Right hindlimb (tissue), 1 donor: ENCODE measurements around the gene MAP6.
A peak's percentile ranks its signal among the peaks of the same experiment; 100 is the strongest.

Source experiments
- DNase-seq: peaks from one replicate; pipeline ENCODE4 v3.0.0-alpha.2; 2018

MAP6 gene

GRCh38 chr11:75627906-75628668, 40.8 kb downstream of the MAP6 start:
- DNase-seq = no peak

- DNase-seq = no peak
These were observed 41.8 kb downstream of the MAP6 start for GRCh38 chr11:75626889-75627529.

- no peak for DNase-seq
These were observed 42.6 kb downstream of the MAP6 start for GRCh38 chr11:75625991-75626888.

GRCh38 chr11:75625021-75625420, 43.8 kb downstream of the MAP6 start:
- DNase-seq = no peak

- DNase-seq = no peak
These were observed 52.6 kb downstream of the MAP6 start for GRCh38 chr11:75616281-75616680.

- no peak for DNase-seq
These were observed 53.1 kb downstream of the MAP6 start for GRCh38 chr11:75615751-75616150.

GRCh38 chr11:75611823-75612222, 57.0 kb downstream of the MAP6 start:
- DNase-seq = no peak

GRCh38 chr11:75606099-75606498, 62.7 kb downstream of the MAP6 start:
- DNase-seq = no peak

- DNase-seq = no peak
These were observed 64.8 kb downstream of the MAP6 start for GRCh38 chr11:75603791-75604736.

GRCh38 chr11:75602951-75603350, 65.9 kb downstream of the MAP6 start:
- DNase-seq = no peak

- DNase-seq = no peak
These were observed 67.3 kb downstream of the MAP6 start for GRCh38 chr11:75601494-75601893.

GRCh38 chr11:75600356-75600755, 68.5 kb downstream of the MAP6 start:
- DNase-seq = no peak

GRCh38 chr11:75598900-75599299, 69.9 kb downstream of the MAP6 start:
- no peak for DNase-seq

GRCh38 chr11:75598264-75598663, 70.6 kb downstream of the MAP6 start:
- peak; percentile 0 for DNase-seq

GRCh38 chr11:75597636-75598035, 71.2 kb downstream of the MAP6 start:
- DNase-seq = no peak

GRCh38 chr11:75596914-75597313, 71.9 kb downstream of the MAP6 start:
- DNase-seq = no peak

GRCh38 chr11:75595429-75595828, 73.4 kb downstream of the MAP6 start:
- DNase-seq = no peak

- no peak for DNase-seq
These were observed 74.6 kb downstream of the MAP6 start for GRCh38 chr11:75594211-75594610.

- no peak for DNase-seq
These were observed 75.4 kb downstream of the MAP6 start for GRCh38 chr11:75593286-75593915.

GRCh38 chr11:75592715-75593114, 76.1 kb downstream of the MAP6 start:
- no peak for DNase-seq

- DNase-seq = no peak
These were observed 76.9 kb downstream of the MAP6 start for GRCh38 chr11:75591966-75592365.

GRCh38 chr11:75591371-75591770, 77.5 kb downstream of the MAP6 start:
- no peak for DNase-seq
